ENCODE data around the gene FMN1.
A peak's percentile ranks its signal among the peaks of the same experiment; 100 is the strongest.

The FMN1 gene

GRCh38 chr15:33149919-33150318 lies 44.6 kb downstream of the FMN1 start:
- TF ChIP-seq CTCF (conservative IDR thresholded peaks at IDR 0.05; ENCODE audit: low read length) = no peak
- DNase-seq (ENCODE audit: low read depth) = peak; percentile 53

GRCh38 chr15:33148129-33148751 lies 46.3 kb downstream of the FMN1 start:
- no peak overlapping the region for H3K4me3 ChIP-seq (ENCODE audit: low read length)
- no peak for TF ChIP-seq CTCF (conservative IDR thresholded peaks at IDR 0.05; ENCODE audit: low read length)
- DNase-seq (ENCODE audit: low read depth) = no peak

More at GRCh38 chr15:33149919-33150318, 44.6 kb downstream of the FMN1 start:
- no peak overlapping the region for H3K4me3 ChIP-seq (ENCODE audit: low read length)

- DNase-seq (ENCODE audit: low read depth) = no peak
- H3K4me3 ChIP-seq (ENCODE audit: low read length) = no peak overlapping the region
- no peak for TF ChIP-seq CTCF (conservative IDR thresholded peaks at IDR 0.05; ENCODE audit: low read length)
Measured at GRCh38 chr15:33146051-33146450, 48.5 kb downstream of the FMN1 start.

GRCh38 chr15:33145447-33145846 lies 49.1 kb downstream of the FMN1 start:
- no peak for DNase-seq (ENCODE audit: low read depth)
- no peak overlapping the region for H3K4me3 ChIP-seq (ENCODE audit: low read length)
- TF ChIP-seq CTCF (conservative IDR thresholded peaks at IDR 0.05; ENCODE audit: low read length) = no peak

GRCh38 chr15:33142708-33143107 lies 51.8 kb downstream of the FMN1 start:
- DNase-seq (ENCODE audit: low read depth) = no peak
- H3K4me3 ChIP-seq (ENCODE audit: low read length) = no peak overlapping the region
- no peak for TF ChIP-seq CTCF (conservative IDR thresholded peaks at IDR 0.05; ENCODE audit: low read length)

GRCh38 chr15:33138000-33138399 lies 56.5 kb downstream of the FMN1 start:
- DNase-seq (ENCODE audit: low read depth) = no peak
- TF ChIP-seq CTCF (conservative IDR thresholded peaks at IDR 0.05; ENCODE audit: low read length) = no peak
- H3K4me3 ChIP-seq (ENCODE audit: low read length) = no peak overlapping the region

- DNase-seq (ENCODE audit: low read depth) = no peak
- TF ChIP-seq CTCF (conservative IDR thresholded peaks at IDR 0.05; ENCODE audit: low read length) = no peak
Measured at GRCh38 chr15:33137101-33137500, 57.4 kb downstream of the FMN1 start.

More at GRCh38 chr15:33137101-33137500, 57.4 kb downstream of the FMN1 start:
- no peak overlapping the region for H3K4me3 ChIP-seq (ENCODE audit: low read length)
